GM23338 (cell line): Measurements from ENCODE around the gene NEK7. TPM values are rescaled to one million over a fixed set of nuclear protein-coding genes. Genes with fewer than 3 reads are reported as not detected.
"Not testable (repeated sequence)": the region's sequence is repeated elsewhere in the genome, so short reads cannot be mapped to it uniquely, and the experiment has no call there.

Experiments
- ATAC-seq: fragments of 200-7000 bp; cut with Tn5 transposase; 3 replicates; pipeline ENCODE4 v1.9.1; 2020
- DNase-seq: peaks from one replicate; pipeline ENCODE4 v3.0.0-alpha.2; 2015; ENCODE audit warnings: low spot score
- H2AFZ ChIP-seq: fragments of 200-600 bp; sonication (generic); 2 replicates; pipeline ENCODE4 v1.8.0; 2016; ENCODE audit warnings: antibody characterized with exemption, mild to moderate bottlenecking, moderate library complexity
- H3F3A ChIP-seq: fragments of 200-600 bp; sonication (generic); replicated peaks from 2 replicates; pipeline ENCODE4 v1.8.0; 2017; ENCODE audit warnings: antibody characterized with exemption, mixed run types, low read depth
- H3K27ac ChIP-seq: fragments of 200-600 bp; sonication (generic); 2 replicates; pipeline ENCODE4 v1.6.1; 2016; ENCODE audit warnings: low read depth
- H3K27me3 ChIP-seq: fragments of 200-600 bp; sonication (generic); 2 replicates; pipeline ENCODE4 v1.8.0; 2016; ENCODE audit warnings: mild to moderate bottlenecking, mixed run types, moderate library complexity; ENCODE audit not compliant: insufficient read depth
- H3K36me3 ChIP-seq: fragments of 200-600 bp; sonication (generic); 2 replicates; pipeline ENCODE4 v1.8.0; 2016; ENCODE audit warnings: mild to moderate bottlenecking; ENCODE audit not compliant: insufficient read depth
- H3K4me1 ChIP-seq: fragments of 200-600 bp; sonication (generic); 2 replicates; pipeline ENCODE4 v1.8.0; 2016; ENCODE audit warnings: mild to moderate bottlenecking, moderate library complexity; ENCODE audit not compliant: insufficient read depth
- H3K4me2 ChIP-seq: fragments of 200-600 bp; sonication (generic); 2 replicates; pipeline ENCODE4 v1.7.1; 2017; ENCODE audit warnings: mixed run types
- H3K4me3 ChIP-seq: fragments of 200-600 bp; sonication (generic); 2 replicates; pipeline ENCODE4 v1.6.1; 2016; ENCODE audit warnings: mixed run types
- H3K79me2 ChIP-seq: fragments of 200-600 bp; sonication (generic); replicated peaks from 2 replicates; pipeline ENCODE4 v1.8.0; 2017; ENCODE audit warnings: mild to moderate bottlenecking; ENCODE audit not compliant: insufficient read depth
- H3K9me2 ChIP-seq: fragments of 200-600 bp; sonication (generic); 2 replicates; pipeline ENCODE4 v1.8.0; 2017; ENCODE audit not compliant: insufficient read depth
- H4K20me1 ChIP-seq: fragments of 200-600 bp; sonication (generic); replicated peaks from 2 replicates; pipeline ENCODE4 v1.8.0; 2017; ENCODE audit warnings: mild to moderate bottlenecking; ENCODE audit not compliant: insufficient read depth
- H3K27ac Mint-ChIP-seq: 2 replicates; pipeline ENCODE4 v1.8.0; 2020; ENCODE audit warnings: inconsistent platforms, mild to moderate bottlenecking, moderate library complexity, mixed read lengths
- H3K27me3 Mint-ChIP-seq: 3 replicates; pipeline ENCODE4 v1.8.0; 2022; ENCODE audit warnings: low read depth, mild to moderate bottlenecking, moderate library complexity, mixed read lengths, inconsistent platforms; ENCODE audit not compliant: insufficient read depth, poor library complexity
- H3K36me3 Mint-ChIP-seq: 3 replicates; pipeline ENCODE4 v1.8.0; 2021; ENCODE audit warnings: low read depth, mild to moderate bottlenecking, inconsistent platforms, moderate library complexity, mixed read lengths
- H3K4me1 Mint-ChIP-seq: 3 replicates; pipeline ENCODE4 v1.8.0; 2020; ENCODE audit warnings: mild to moderate bottlenecking, inconsistent platforms, mixed read lengths
- H3K4me3 Mint-ChIP-seq: 3 replicates; pipeline ENCODE4 v1.8.0; 2021; ENCODE audit warnings: moderate library complexity, mild to moderate bottlenecking, inconsistent platforms, mixed read lengths
- H3K9me3 Mint-ChIP-seq: 3 replicates; pipeline ENCODE4 v1.8.0; 2020; ENCODE audit warnings: moderate library complexity, mild to moderate bottlenecking, inconsistent platforms, mixed read lengths
- CREB1 ChIP-seq: fragments of 250-450 bp; sonication (Bioruptor Pico); IDR thresholded peaks from 2 replicates; pipeline ENCODE4 v1.5.0; 2020; ENCODE audit warnings: low read depth, mild to moderate bottlenecking, moderate library complexity
- CTCF ChIP-seq, 2 experiments: fragments of 200-600 bp in 1 of 2; sonication (generic) in 1 of 2; conservative IDR thresholded peaks; 2 replicates each; pipeline versions ENCODE4 v1.5.1 to v1.6.1; 2016 to 2017; ENCODE audit warnings: antibody characterized with exemption in 2 of 2, low read depth in 2 of 2, mild to moderate bottlenecking in 2 of 2, moderate library complexity in 1 of 2
- ETS1 ChIP-seq: IDR thresholded peaks from 2 replicates; pipeline ENCODE4 v1.6.1; 2016; ENCODE audit warnings: antibody characterized with exemption
- JUNB ChIP-seq: IDR thresholded peaks from one replicate; pipeline ENCODE4 v1.6.1; 2016; ENCODE audit warnings: antibody characterized with exemption; ENCODE audit not compliant: unreplicated experiment
- NANOG ChIP-seq: IDR thresholded peaks from 2 replicates; pipeline ENCODE4 v1.6.1; 2016; ENCODE audit warnings: antibody characterized with exemption, borderline replicate concordance
- POLR2AphosphoS5 ChIP-seq: IDR thresholded peaks from 2 replicates; pipeline ENCODE4 v1.6.1; 2016; ENCODE audit warnings: antibody characterized with exemption, low read depth
- REST ChIP-seq: IDR thresholded peaks from one replicate; pipeline ENCODE4 v1.6.1; 2018; ENCODE audit warnings: antibody characterized with exemption; ENCODE audit not compliant: unreplicated experiment
- polyA plus RNA-seq: library from polyadenylated mRNA; unstranded; fragments of >200 nt; fragmentation: Nextera tagmentation; extraction: Ambion mirVana; gene quantifications from 2 replicates; pipeline ENCODE4 v1.2.1, GENCODE V29; 2016
- total RNA-seq: library from RNA; depleted of rRNA; stranded (reverse); fragments of >200 nt; shearing (Covaris generic); gene quantifications from 2 replicates; pipeline ENCODE4 v1.2.3, GENCODE V29; 2014

NEK7 gene
- total and polyA plus RNA-seq, 2 experiments from 2014 or later = 4.8 to 15.3 TPM

- not testable (repeated sequence) for H3K27me3 ChIP-seq, H3K4me3 ChIP-seq, ATAC-seq, H3K4me3 Mint-ChIP-seq, H3K4me1 ChIP-seq, H3F3A ChIP-seq, H3K27me3 Mint-ChIP-seq, H4K20me1 ChIP-seq, H3K79me2 ChIP-seq, H3K36me3 ChIP-seq, H3K9me3 Mint-ChIP-seq, DNase-seq, H3K36me3 Mint-ChIP-seq, H3K27ac ChIP-seq, H3K27ac Mint-ChIP-seq, H3K4me1 Mint-ChIP-seq, H3K9me2 ChIP-seq, H3K4me2 ChIP-seq
- H2AFZ ChIP-seq = peak overlapping the region; percentile 43; the same call in 1 of the 2 replicates
These were observed 26.7 kb upstream of the NEK7 start for GRCh38 chr1:198130053-198130452.

GRCh38 chr1:198132060-198132781, 24.6 kb upstream of the NEK7 start:
- no peaks in the 10 kb centered on the region for H3K27me3 ChIP-seq
- H3K36me3 Mint-ChIP-seq = no peaks in the 10 kb centered on the region
- no peak overlapping the region for H3K27ac Mint-ChIP-seq
- H3F3A ChIP-seq = no peaks in the 10 kb centered on the region
- H3K4me3 Mint-ChIP-seq = no peak overlapping the region
- TF ChIP-seq NANOG = no peak
- TF ChIP-seq CTCF (conservative IDR thresholded peaks at IDR 0.05; ENCODE audit: low read depth in 2 of 2) = no peak
- TF ChIP-seq CREB1 (CRISPR knock-in tag) = no peak
- TF ChIP-seq POLR2AphosphoS5 = no peak
- no peak for TF ChIP-seq JUNB
- no peak for TF ChIP-seq REST
- TF ChIP-seq ETS1 = no peak
- H3K36me3 ChIP-seq = no peaks in the 10 kb centered on the region
- no peaks in the 10 kb centered on the region for H3K79me2 ChIP-seq
- H4K20me1 ChIP-seq = no peaks in the 10 kb centered on the region
- no peaks in the 10 kb centered on the region; the same call in 2 of the 3 replicates for H3K4me1 Mint-ChIP-seq
- peak overlapping the region; percentile 78; the same call in 1 of the 2 replicates for H2AFZ ChIP-seq
- H3K27me3 Mint-ChIP-seq = peaks cover 2% of the 10 kb centered on the region
- H3K9me3 Mint-ChIP-seq = no peaks in the 10 kb centered on the region
- ATAC-seq (no peak), DNase-seq (no peak)
- 0 out of 2 replicates have a peak, but pooled peaks cover 9% of the 10 kb centered on the region for H3K9me2 ChIP-seq
- no peak overlapping the region for H3K27ac ChIP-seq
- no peaks in the 10 kb centered on the region for H3K4me1 ChIP-seq
- no peak overlapping the region for H3K4me3 ChIP-seq
- no peak overlapping the region for H3K4me2 ChIP-seq
